Measurements from ENCODE around the gene E2F4. TPM values are rescaled to one million over a fixed set of nuclear protein-coding genes. Genes with fewer than 3 reads are reported as not detected.

E2F4 gene
- total and polyA plus RNA-seq, 10 of the 15 experiments (the other 5 are each of a cell fraction or from before 2014, with no cell fraction given), result 11.7 to 132 (median 95.9) TPM

DNA sequence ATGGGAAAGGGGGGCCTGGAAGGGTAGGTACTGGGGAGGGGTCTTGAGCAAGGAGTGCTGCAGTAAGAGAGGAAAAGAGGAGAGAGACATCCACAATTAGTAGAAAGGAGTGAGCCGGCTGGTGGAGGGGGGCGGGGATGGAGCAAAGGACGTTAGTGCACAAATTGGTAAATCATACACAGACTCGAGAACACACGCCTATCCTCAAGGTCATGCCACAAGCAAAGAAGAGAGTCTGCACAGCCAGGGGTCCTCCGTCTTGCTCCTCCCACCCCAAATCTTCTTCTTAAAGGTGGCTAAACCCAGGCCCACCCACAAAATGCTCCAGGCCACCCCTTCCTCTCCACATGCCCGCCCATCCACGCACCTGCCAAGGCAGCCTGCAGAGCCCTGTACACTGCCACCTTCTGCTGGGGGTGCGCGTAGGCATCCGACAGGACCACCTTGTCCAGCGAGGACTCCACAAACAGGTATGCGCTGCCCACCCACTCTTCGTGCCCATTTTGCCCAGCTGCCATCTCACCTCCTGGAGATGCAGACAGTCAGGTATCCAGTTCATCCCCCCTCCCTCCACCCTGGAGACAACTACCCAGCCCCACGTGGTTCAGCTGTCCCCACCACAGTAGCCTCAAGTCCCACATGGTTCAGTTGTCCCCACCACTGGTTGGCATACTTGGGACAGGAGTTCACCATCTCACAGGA lies 35.7 kb upstream of the E2F4 start:
- peaks cover 10% of the 10 kb centered on the region; the same call in 1 of the 2 replicates for H4K20me1 ChIP-seq (ENCODE audit: control insufficient read depth, insufficient read depth)

More for the DNA sequence above, 35.7 kb upstream of the E2F4 start:
- intact Hi-C loops (cut with micrococcal nuclease; ENCODE audit: unreplicated experiment) (loop anchor here (5.0 kb wide), 2 partner anchors 54 to 506 kb away; partner anchors contain the start of genes ACD and PARD6A), in situ Hi-C loops (cut with MboI) (loop anchor here (10.0 kb wide), 1 partner anchor 181 kb away; no protein-coding TSS in a partner anchor)
- DNase-seq (ENCODE audit: low read depth, low spot score) (no peak), FAIRE-seq (no peak), ATAC-seq (no peak)
- Histone ChIP-seq H3K27ac (ENCODE audit: control insufficient read depth, insufficient read depth) (no peak overlapping the region), H3K4me1 (ENCODE audit: control insufficient read depth, insufficient read depth, low read length) (peaks cover 25% of the 10 kb centered on the region), H3K9ac (ENCODE audit: control insufficient read depth, insufficient read depth, low read length) (no peak overlapping the region), H3K27me3 (replicated peaks in 1 of 2; ENCODE audit: control insufficient read depth in 2 of 2, insufficient read depth in 2 of 2, low read length in 1 of 2) (no peaks in the 10 kb centered on the region), H2AFZ (ENCODE audit: control insufficient read depth, low read depth, low read length) (no peak overlapping the region), H3K36me3 (ENCODE audit: control insufficient read depth in 2 of 2, insufficient read depth in 2 of 2, low read length in 1 of 2) (no peaks in the 10 kb centered on the region), H3K4me2 (ENCODE audit: control insufficient read depth, insufficient read depth) (peak overlapping the region; percentile 44; the same call in 1 of the 2 replicates), H3K9me3 (replicated peaks; ENCODE audit: control insufficient read depth, insufficient read depth, low read length) (no peaks in the 10 kb centered on the region), H3K4me3 (no peak overlapping the region), H3K79me2 (ENCODE audit: control insufficient read depth, insufficient read depth, low read length) (peaks cover 11% of the 10 kb centered on the region)
- no TSS peak for BruUV-seq (replicated peaks)
- SMC1A ChIA-PET (ENCODE audit: uncharacterized antibody, unreplicated experiment), result interaction anchor here (0.6 to 2.1 kb wide), 7 partner anchors 55 to 198 kb away, joined by 3 to 18 read pairs (median 6); no protein-coding TSS in a partner anchor
- POLR2A ChIA-PET, result interaction anchor here (0.5 to 8.2 kb wide), 3 partner anchors 17 to 71 kb away, joined by 4 to 137 read pairs (median 5); partner anchors contain the start of gene NOL3
- 91% methylated on average over 15 of the region's 15 CpGs for WGBS (ENCODE audit: insufficient coverage, insufficient replicate concordance, low lambda C conversion rate, missing lambda C conversion rate)
- TF ChIP-seq, protein P1, sequence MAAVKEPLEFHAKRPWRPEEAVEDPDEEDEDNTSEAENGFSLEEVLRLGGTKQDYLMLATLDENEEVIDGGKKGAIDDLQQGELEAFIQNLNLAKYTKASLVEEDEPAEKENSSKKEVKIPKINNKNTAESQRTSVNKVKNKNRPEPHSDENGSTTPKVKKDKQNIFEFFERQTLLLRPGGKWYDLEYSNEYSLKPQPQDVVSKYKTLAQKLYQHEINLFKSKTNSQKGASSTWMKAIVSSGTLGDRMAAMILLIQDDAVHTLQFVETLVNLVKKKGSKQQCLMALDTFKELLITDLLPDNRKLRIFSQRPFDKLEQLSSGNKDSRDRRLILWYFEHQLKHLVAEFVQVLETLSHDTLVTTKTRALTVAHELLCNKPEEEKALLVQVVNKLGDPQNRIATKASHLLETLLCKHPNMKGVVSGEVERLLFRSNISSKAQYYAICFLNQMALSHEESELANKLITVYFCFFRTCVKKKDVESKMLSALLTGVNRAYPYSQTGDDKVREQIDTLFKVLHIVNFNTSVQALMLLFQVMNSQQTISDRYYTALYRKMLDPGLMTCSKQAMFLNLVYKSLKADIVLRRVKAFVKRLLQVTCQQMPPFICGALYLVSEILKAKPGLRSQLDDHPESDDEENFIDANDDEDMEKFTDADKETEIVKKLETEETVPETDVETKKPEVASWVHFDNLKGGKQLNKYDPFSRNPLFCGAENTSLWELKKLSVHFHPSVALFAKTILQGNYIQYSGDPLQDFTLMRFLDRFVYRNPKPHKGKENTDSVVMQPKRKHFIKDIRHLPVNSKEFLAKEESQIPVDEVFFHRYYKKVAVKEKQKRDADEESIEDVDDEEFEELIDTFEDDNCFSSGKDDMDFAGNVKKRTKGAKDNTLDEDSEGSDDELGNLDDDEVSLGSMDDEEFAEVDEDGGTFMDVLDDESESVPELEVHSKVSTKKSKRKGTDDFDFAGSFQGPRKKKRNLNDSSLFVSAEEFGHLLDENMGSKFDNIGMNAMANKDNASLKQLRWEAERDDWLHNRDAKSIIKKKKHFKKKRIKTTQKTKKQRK (IDR thresholded peaks at IDR 0.05; ENCODE audit: low read depth, low read length), result no peak
- TF ChIP-seq, protein P2, sequence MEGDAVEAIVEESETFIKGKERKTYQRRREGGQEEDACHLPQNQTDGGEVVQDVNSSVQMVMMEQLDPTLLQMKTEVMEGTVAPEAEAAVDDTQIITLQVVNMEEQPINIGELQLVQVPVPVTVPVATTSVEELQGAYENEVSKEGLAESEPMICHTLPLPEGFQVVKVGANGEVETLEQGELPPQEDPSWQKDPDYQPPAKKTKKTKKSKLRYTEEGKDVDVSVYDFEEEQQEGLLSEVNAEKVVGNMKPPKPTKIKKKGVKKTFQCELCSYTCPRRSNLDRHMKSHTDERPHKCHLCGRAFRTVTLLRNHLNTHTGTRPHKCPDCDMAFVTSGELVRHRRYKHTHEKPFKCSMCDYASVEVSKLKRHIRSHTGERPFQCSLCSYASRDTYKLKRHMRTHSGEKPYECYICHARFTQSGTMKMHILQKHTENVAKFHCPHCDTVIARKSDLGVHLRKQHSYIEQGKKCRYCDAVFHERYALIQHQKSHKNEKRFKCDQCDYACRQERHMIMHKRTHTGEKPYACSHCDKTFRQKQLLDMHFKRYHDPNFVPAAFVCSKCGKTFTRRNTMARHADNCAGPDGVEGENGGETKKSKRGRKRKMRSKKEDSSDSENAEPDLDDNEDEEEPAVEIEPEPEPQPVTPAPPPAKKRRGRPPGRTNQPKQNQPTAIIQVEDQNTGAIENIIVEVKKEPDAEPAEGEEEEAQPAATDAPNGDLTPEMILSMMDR (IDR thresholded peaks at IDR 0.05 in 2 of 3, conservative IDR thresholded peaks at IDR 0.05 in 1 of 3; ENCODE audit: control insufficient read depth in 2 of 3, extremely low read depth in 1 of 3, insufficient read depth in 1 of 3, low read depth in 3 of 3, low read length in 3 of 3), result 0 out of 6 replicates have a peak, but pooled peaks of 2 of the 3 experiments have one; percentile 10 to 14
- RAD21 ChIA-PET (ENCODE audit: unreplicated experiment), result interaction anchor here (1.2 to 2.6 kb wide), 9 partner anchors 14 to 138 kb away, joined by 4 to 69 read pairs (median 6); partner anchors contain the start of gene NOL3
- CTCF ChIA-PET, result interaction anchor here (0.6 to 10.0 kb wide), 20 partner anchors 10 to 173 kb away, joined by 3 to 98 read pairs (median 8); partner anchors contain the start of gene PHAF1
